A549 (cell line): ENCODE data around the gene INTS14. TPM values are rescaled to one million over a fixed set of nuclear protein-coding genes. Genes with fewer than 3 reads are reported as not detected.

Experiments
- ATAC-seq, 2 experiments: fragments of 200-7000 bp in 1 of 2; fragments of >200 bp in 1 of 2; cut with Nextera tagmentation in 1 of 2; cut with Tn5 transposase in 1 of 2; 3 replicates each; pipeline versions ENCODE4 v1.8.0 to v1.9.1; 2018 to 2020; ENCODE audit warnings: mild to moderate bottlenecking in 1 of 2, moderate library complexity in 1 of 2
- CTCF ChIA-PET: fragments of 300-600 bp; sonication (Branson Sonifier 250); formaldehyde crosslinking; extraction: SDS; loops from one replicate; lab custom pipeline; 2021; ENCODE audit warnings: antibody characterized with exemption, inconsistent platforms; lab: Yijun Ruan, JAX
- POLR2A ChIA-PET: fragments of 350-600 bp; formaldehyde crosslinking; extraction: SDS; loops from one replicate; lab custom pipeline; 2021; ENCODE audit warnings: antibody characterized with exemption, inconsistent platforms; lab: Yijun Ruan, JAX
- DNase-seq, 2 experiments: peaks; one replicate each; pipeline versions ENCODE4 v3.0.0 to v3.0.0-alpha.2; 2011 to 2016; ENCODE audit warnings: low read depth in 1 of 2, low spot score in 1 of 2
- FAIRE-seq: peaks from 2 replicates; lab custom pipeline; 2011; peaks lifted over from hg19 to GRCh38; lab: Jason Lieb, UNC
- H3K27ac ChIP-seq, 2 experiments: fragments of >200 bp; sonication (Bioruptor Twin); formaldehyde crosslinking; 3 replicates each; pipeline ENCODE4 v1.5.1; 2016 to 2017
- H3K4me1 ChIP-seq: fragments of >200 bp; sonication (Bioruptor Twin); formaldehyde crosslinking; 3 replicates; pipeline ENCODE4 v1.6.1; 2016
- H3K4me2 ChIP-seq: fragments of >200 bp; sonication (Bioruptor Twin); formaldehyde crosslinking; 3 replicates; pipeline ENCODE4 v1.6.1; 2016
- H3K4me3 ChIP-seq: fragments of >200 bp; sonication (Bioruptor Twin); formaldehyde crosslinking; 3 replicates; pipeline ENCODE4 v1.5.1; 2016
- H3K9me3 ChIP-seq: fragments of >200 bp; sonication (Bioruptor Twin); formaldehyde crosslinking; 3 replicates; pipeline ENCODE4 v1.6.1; 2016
- ATOH8 ChIP-seq: fragments of 250-450 bp; sonication (Bioruptor Pico); IDR thresholded peaks from 2 replicates; pipeline ENCODE4 v1.5.0; 2020; ENCODE audit warnings: low read depth, mild to moderate bottlenecking, moderate library complexity
- CHD4 ChIP-seq: fragments of 200-600 bp; sonication (generic); IDR thresholded peaks from 2 replicates; pipeline ENCODE4 v1.6.1; 2016; ENCODE audit warnings: antibody characterized with exemption, mild to moderate bottlenecking, borderline replicate concordance
- CTCF ChIP-seq: fragments of >200 bp; sonication (Bioruptor Twin); formaldehyde crosslinking; IDR thresholded peaks from 3 replicates; pipeline ENCODE4 v1.5.1; 2016
- EHMT2 ChIP-seq: fragments of 200-600 bp; sonication (generic); IDR thresholded peaks from 2 replicates; pipeline ENCODE4 v1.6.1; 2016; ENCODE audit warnings: antibody characterized with exemption, low read depth, mild to moderate bottlenecking, moderate library complexity
- ESRRA ChIP-seq: fragments of 150-350 bp; IDR thresholded peaks from 2 replicates; pipeline ENCODE4 v1.6.1; 2014; ENCODE audit warnings: mild to moderate bottlenecking, low read length, borderline replicate concordance
- FOSL2 ChIP-seq, 2 experiments: fragments of 450-650 bp in 1 of 2; fragments of >200 bp in 1 of 2; sonication (Bioruptor Twin) in 1 of 2; formaldehyde crosslinking; IDR thresholded peaks; 2 replicates each; pipeline versions ENCODE4 v1.5.0 to v1.6.1; 2016 to 2020; ENCODE audit warnings: mild to moderate bottlenecking in 1 of 2, moderate library complexity in 1 of 2
- FOXS1 ChIP-seq: fragments of 250-450 bp; sonication (Bioruptor Pico); IDR thresholded peaks from 2 replicates; pipeline ENCODE4 v1.5.0; 2020; ENCODE audit warnings: mild to moderate bottlenecking, moderate library complexity
- HDAC2 ChIP-seq: fragments of 200-600 bp; sonication (generic); IDR thresholded peaks from 2 replicates; pipeline ENCODE4 v1.6.1; 2016
- HEYL ChIP-seq: fragments of 250-450 bp; sonication (Bioruptor Pico); IDR thresholded peaks from 2 replicates; pipeline ENCODE4 v1.8.0; 2021; ENCODE audit warnings: mild to moderate bottlenecking, moderate library complexity
- HOXA7 ChIP-seq: fragments of 250-450 bp; sonication (Bioruptor Pico); IDR thresholded peaks from 2 replicates; pipeline ENCODE4 v1.5.0; 2020; ENCODE audit warnings: mild to moderate bottlenecking, moderate library complexity
- KDM5A ChIP-seq: fragments of 200-600 bp; sonication (generic); IDR thresholded peaks from 2 replicates; pipeline ENCODE4 v1.6.1; 2016; ENCODE audit warnings: antibody characterized with exemption, mild to moderate bottlenecking
- MAFK ChIP-seq: fragments of 450-650 bp; IDR thresholded peaks from 2 replicates; pipeline ENCODE4 v1.6.1; 2014; ENCODE audit not compliant: partially characterized antibody
- PBX3 ChIP-seq: IDR thresholded peaks from 2 replicates; pipeline ENCODE4 v1.6.1; 2012
- POLR2A ChIP-seq: IDR thresholded peaks from 2 replicates; pipeline ENCODE4 v1.6.1; 2012; ENCODE audit warnings: mild to moderate bottlenecking, low read length
- REST ChIP-seq: fragments of 200-600 bp; sonication (generic); IDR thresholded peaks from 2 replicates; pipeline ENCODE4 v1.6.1; 2016; ENCODE audit warnings: antibody characterized with exemption, mild to moderate bottlenecking, moderate library complexity
- RNF2 ChIP-seq: fragments of 200-600 bp; sonication (generic); IDR thresholded peaks from 2 replicates; pipeline ENCODE4 v1.6.1; 2016; ENCODE audit warnings: low read depth, mild to moderate bottlenecking, antibody characterized with exemption, moderate library complexity, borderline replicate concordance
- USF2 ChIP-seq: fragments of 450-650 bp; IDR thresholded peaks from 2 replicates; pipeline ENCODE4 v1.6.1; 2014; ENCODE audit warnings: antibody characterized with exemption
- ZC3H11A ChIP-seq: fragments of 450-650 bp; IDR thresholded peaks from 2 replicates; pipeline ENCODE4 v1.6.1; 2014; ENCODE audit warnings: antibody characterized with exemption, mild to moderate bottlenecking
- ZNF302 ChIP-seq: fragments of 250-450 bp; sonication (Bioruptor Pico); IDR thresholded peaks from 2 replicates; pipeline ENCODE4 v1.9.0; 2021; ENCODE audit warnings: inconsistent platforms, mild to moderate bottlenecking, moderate library complexity
- ZSCAN20 ChIP-seq: fragments of 250-450 bp; sonication (Bioruptor Pico); IDR thresholded peaks from 2 replicates; pipeline ENCODE4 v1.8.0; 2022; ENCODE audit warnings: mild to moderate bottlenecking, moderate library complexity
- WGBS: methylation state at CpG from one replicate; pipeline ENCODE4 v1.1.6; 2017; ENCODE audit errors: missing lambda C conversion rate; 5-methylcytosine and 5-hydroxymethylcytosine counted together
- polyA plus RNA-seq, 4 experiments: library from polyadenylated mRNA; depleted of rRNA in 3 of 4; stranded (reverse); fragments of >200 nt; fragmentation: RNase III in 1 of 4; extraction: RNeasy Plus Mini Kit Qiagen cat#74134 plus additional on column Dnase treatment in 1 of 4; gene quantifications; 2 replicates in 3 of 4; 3 replicates in 1 of 4; pipeline ENCODE4 v1.2.3, GENCODE V29; 2011 to 2017

INTS14 gene
- polyA plus RNA-seq, 2 of the 4 experiments (the other 2 are of a cell fraction) = 38.1 to 82.1 TPM

GRCh38 chr15:65603559-65603958, 7.4 kb downstream of the INTS14 start:
- ChIA-PET CTCF (interaction anchor here (0.9 to 1.8 kb wide), 3 partner anchors 35 to 267 kb away, joined by 3 to 6 read pairs (median 3); no protein-coding TSS in a partner anchor), POLR2A (no interaction called here)
- no peak overlapping the region for H3K27ac ChIP-seq
- H3K4me3 ChIP-seq = no peak overlapping the region
- H3K4me2 ChIP-seq = no peak overlapping the region
- FAIRE-seq (no peak), DNase-seq (no peak), ATAC-seq (no peak)
- H3K4me1 ChIP-seq = peaks cover 8% of the 10 kb centered on the region
- WGBS = 93% methylated on average over 1 of the region's 1 CpG
- TF ChIP-seq ZNF302 (CRISPR knock-in tag) = no peak
- TF ChIP-seq KDM5A = no peak
- TF ChIP-seq ATOH8 (CRISPR knock-in tag) = no peak
- TF ChIP-seq FOXS1 (CRISPR knock-in tag) = no peak
- TF ChIP-seq HEYL (CRISPR knock-in tag) = no peak
- TF ChIP-seq ZC3H11A = no peak
- no peak for TF ChIP-seq ZSCAN20
- no peak for TF ChIP-seq HDAC2
- TF ChIP-seq POLR2A = no peak
- no peak for TF ChIP-seq ESRRA
- TF ChIP-seq HOXA7 (CRISPR knock-in tag) = no peak
- no peak for TF ChIP-seq REST
- no peak for TF ChIP-seq FOSL2 (IDR thresholded peaks at IDR 0.05)
- no peak for TF ChIP-seq FOSL2 (CRISPR knock-in tag; IDR thresholded peaks at IDR 0.05)
- TF ChIP-seq PBX3 = no peak
- TF ChIP-seq EHMT2 = no peak
- TF ChIP-seq CTCF = no peak
- no peak for TF ChIP-seq USF2
- TF ChIP-seq CHD4 = no peak
- no peak for TF ChIP-seq RNF2
- TF ChIP-seq MAFK = no peak
- no peaks in the 10 kb centered on the region for H3K9me3 ChIP-seq
